NCI-H510A treated with DMSO at 0.1 percent for 48 hours (cell line): Measurements from ENCODE around the gene C13orf46.
A peak's percentile ranks its signal among the peaks of the same experiment; 100 is the strongest.
"Not testable (repeated sequence)": the region's sequence is repeated elsewhere in the genome, so short reads cannot be mapped to it uniquely, and the experiment has no call there.

Source experiments
- DNase-seq: peaks from one replicate; lab custom pipeline; 2025; lab: John Stamatoyannopoulos, UW

The C13orf46 gene

GRCh38 chr13:113991676-113992179 lies 17.9 kb upstream of the C13orf46 start:
- DNase-seq = no peak

GRCh38 chr13:113991191-113991669 lies 17.4 kb upstream of the C13orf46 start:
- DNase-seq = peak; percentile 64

GRCh38 chr13:113990321-113990837 lies 16.5 kb upstream of the C13orf46 start:
- no peak for DNase-seq

GRCh38 chr13:113989585-113990300 lies 15.9 kb upstream of the C13orf46 start:
- no peak for DNase-seq

GRCh38 chr13:113988859-113989258 lies 15.0 kb upstream of the C13orf46 start:
- DNase-seq = not testable (repeated sequence)

- no peak for DNase-seq
Observed at GRCh38 chr13:113982296-113982661, 8.4 kb upstream of the C13orf46 start.

GRCh38 chr13:113981611-113982295 lies 7.9 kb upstream of the C13orf46 start:
- no peak for DNase-seq

- DNase-seq = peak; percentile 94
Observed at GRCh38 chr13:113981194-113981605, 7.3 kb upstream of the C13orf46 start.

- DNase-seq = no peak
Observed at GRCh38 chr13:113980489-113981064, 6.7 kb upstream of the C13orf46 start.

GRCh38 chr13:113979791-113980471 lies 6.1 kb upstream of the C13orf46 start:
- no peak for DNase-seq

- no peak for DNase-seq
Observed at GRCh38 chr13:113978741-113979481, 5.0 kb upstream of the C13orf46 start.

- no peak for DNase-seq
Observed at GRCh38 chr13:113977976-113978375, 4.1 kb upstream of the C13orf46 start.

- no peak for DNase-seq
Observed at GRCh38 chr13:113976711-113977684, 3.1 kb upstream of the C13orf46 start.

GRCh38 chr13:113975416-113975815 lies 1.5 kb upstream of the C13orf46 start:
- DNase-seq = no peak

GRCh38 chr13:113974304-113975281 lies 717 bp upstream of the C13orf46 start:
- no peak for DNase-seq

GRCh38 chr13:113972451-113973217 lies 1.2 kb downstream of the C13orf46 start:
- DNase-seq = no peak

- DNase-seq = no peak
Observed at GRCh38 chr13:113971471-113972231, 2.2 kb downstream of the C13orf46 start.
